Measurements from ENCODE around the gene FAM120B.
"Not testable (repeated sequence)": the region's sequence is repeated elsewhere in the genome, so short reads cannot be mapped to it uniquely, and the experiment has no call there.

The FAM120B gene

GRCh38 chr6:170405311-170405975, 98.9 kb downstream of the FAM120B start:
- Histone ChIP-seq H3K4me1 (ENCODE audit: control insufficient read depth, insufficient read depth, low read length) (peaks cover 10% of the 10 kb centered on the region), H3K4me3 (ENCODE audit: low read depth, low read length) (no peak overlapping the region), H3K9me3 (ENCODE audit: control insufficient read depth, insufficient read depth, low read length) (no peaks in the 10 kb centered on the region), H3K9ac (ENCODE audit: low read depth, low read length) (no peak overlapping the region), H3K36me3 (ENCODE audit: control insufficient read depth, insufficient read depth, low read length) (peaks cover 7% of the 10 kb centered on the region), H3K27me3 (ENCODE audit: control insufficient read depth, insufficient read depth, low read length) (no peaks in the 10 kb centered on the region)

GRCh38 chr6:170407200-170407599, 100.6 kb downstream of the FAM120B start:
- Histone ChIP-seq H3K27me3 (ENCODE audit: control insufficient read depth, insufficient read depth, low read length) (no peaks in the 10 kb centered on the region), H3K4me1 (ENCODE audit: control insufficient read depth, insufficient read depth, low read length) (peaks cover 10% of the 10 kb centered on the region), H3K4me3 (ENCODE audit: low read depth, low read length) (no peak overlapping the region), H3K9ac (ENCODE audit: low read depth, low read length) (no peak overlapping the region), H3K36me3 (ENCODE audit: control insufficient read depth, insufficient read depth, low read length) (no peaks in the 10 kb centered on the region), H3K9me3 (ENCODE audit: control insufficient read depth, insufficient read depth, low read length) (no peaks in the 10 kb centered on the region)

- Histone ChIP-seq H3K9me3 (ENCODE audit: control insufficient read depth, insufficient read depth, low read length) (no peaks in the 10 kb centered on the region), H3K9ac (ENCODE audit: low read depth, low read length) (no peak overlapping the region), H3K27me3 (ENCODE audit: control insufficient read depth, insufficient read depth, low read length) (no peaks in the 10 kb centered on the region), H3K36me3 (ENCODE audit: control insufficient read depth, insufficient read depth, low read length) (no peaks in the 10 kb centered on the region), H3K4me1 (ENCODE audit: control insufficient read depth, insufficient read depth, low read length) (peaks cover 8% of the 10 kb centered on the region), H3K4me3 (ENCODE audit: low read depth, low read length) (no peak overlapping the region)
Observed at GRCh38 chr6:170407932-170408331, 101.4 kb downstream of the FAM120B start.

GRCh38 chr6:170409746-170410145, 103.2 kb downstream of the FAM120B start:
- not testable (repeated sequence) for H3K36me3 ChIP-seq (ENCODE audit: control insufficient read depth, insufficient read depth, low read length); H3K4me3 ChIP-seq (ENCODE audit: low read depth, low read length); H3K9me3 ChIP-seq (ENCODE audit: control insufficient read depth, insufficient read depth, low read length); H3K9ac ChIP-seq (ENCODE audit: low read depth, low read length); H3K27me3 ChIP-seq (ENCODE audit: control insufficient read depth, insufficient read depth, low read length); H3K4me1 ChIP-seq (ENCODE audit: control insufficient read depth, insufficient read depth, low read length)

GRCh38 chr6:170410241-170410640, 103.7 kb downstream of the FAM120B start:
- no peak overlapping the region for H3K9ac ChIP-seq (ENCODE audit: low read depth, low read length)
- H3K4me1 ChIP-seq (ENCODE audit: control insufficient read depth, insufficient read depth, low read length): no peaks in the 10 kb centered on the region
- H3K9me3 ChIP-seq (ENCODE audit: control insufficient read depth, insufficient read depth, low read length): no peaks in the 10 kb centered on the region
- no peaks in the 10 kb centered on the region for H3K36me3 ChIP-seq (ENCODE audit: control insufficient read depth, insufficient read depth, low read length)
- no peak overlapping the region for H3K4me3 ChIP-seq (ENCODE audit: low read depth, low read length)
- no peaks in the 10 kb centered on the region for H3K27me3 ChIP-seq (ENCODE audit: control insufficient read depth, insufficient read depth, low read length)

GRCh38 chr6:170415318-170415717, 108.8 kb downstream of the FAM120B start:
- Histone ChIP-seq H3K4me1 (ENCODE audit: control insufficient read depth, insufficient read depth, low read length) (no peaks in the 10 kb centered on the region), H3K36me3 (ENCODE audit: control insufficient read depth, insufficient read depth, low read length) (no peaks in the 10 kb centered on the region), H3K27me3 (ENCODE audit: control insufficient read depth, insufficient read depth, low read length) (no peaks in the 10 kb centered on the region), H3K9me3 (ENCODE audit: control insufficient read depth, insufficient read depth, low read length) (no peaks in the 10 kb centered on the region), H3K4me3 (ENCODE audit: low read depth, low read length) (no peak overlapping the region), H3K9ac (ENCODE audit: low read depth, low read length) (no peak overlapping the region)

DNA sequence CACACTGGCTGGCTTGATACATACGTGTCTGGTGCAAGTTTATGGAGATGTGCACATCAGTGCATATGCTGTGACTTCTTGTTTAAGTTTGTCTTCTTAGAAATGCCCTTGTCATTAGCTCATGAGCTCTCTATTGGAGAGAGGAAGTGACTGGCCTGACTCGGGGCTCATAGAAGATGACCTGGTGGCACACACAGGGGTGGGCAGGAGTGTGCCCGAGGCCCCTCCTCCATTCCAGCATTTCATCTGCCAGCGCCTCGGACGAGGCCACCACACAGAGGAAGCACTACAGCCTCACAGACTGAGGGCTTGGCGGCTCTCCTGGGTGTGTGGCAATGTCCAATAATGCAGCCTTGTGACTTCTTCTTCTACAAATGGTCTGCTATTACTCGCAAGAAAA, 109.7 kb downstream of the FAM120B start:
- no peak overlapping the region for H3K9ac ChIP-seq (ENCODE audit: low read depth, low read length)
- no peaks in the 10 kb centered on the region for H3K36me3 ChIP-seq (ENCODE audit: control insufficient read depth, insufficient read depth, low read length)
- no peak overlapping the region for H3K4me3 ChIP-seq (ENCODE audit: low read depth, low read length)

GRCh38 chr6:170416959-170417606, 110.5 kb downstream of the FAM120B start:
- no peaks in the 10 kb centered on the region for H3K9me3 ChIP-seq (ENCODE audit: control insufficient read depth, insufficient read depth, low read length)
- H3K9ac ChIP-seq (ENCODE audit: low read depth, low read length): no peak overlapping the region
- H3K4me1 ChIP-seq (ENCODE audit: control insufficient read depth, insufficient read depth, low read length): no peaks in the 10 kb centered on the region
- no peaks in the 10 kb centered on the region for H3K27me3 ChIP-seq (ENCODE audit: control insufficient read depth, insufficient read depth, low read length)
- H3K4me3 ChIP-seq (ENCODE audit: low read depth, low read length): no peak overlapping the region
- H3K36me3 ChIP-seq (ENCODE audit: control insufficient read depth, insufficient read depth, low read length): no peaks in the 10 kb centered on the region

More for the DNA sequence above, 109.7 kb downstream of the FAM120B start:
- no peaks in the 10 kb centered on the region for H3K4me1 ChIP-seq (ENCODE audit: control insufficient read depth, insufficient read depth, low read length)
- H3K9me3 ChIP-seq (ENCODE audit: control insufficient read depth, insufficient read depth, low read length): no peaks in the 10 kb centered on the region
- no peaks in the 10 kb centered on the region for H3K27me3 ChIP-seq (ENCODE audit: control insufficient read depth, insufficient read depth, low read length)

DNA sequence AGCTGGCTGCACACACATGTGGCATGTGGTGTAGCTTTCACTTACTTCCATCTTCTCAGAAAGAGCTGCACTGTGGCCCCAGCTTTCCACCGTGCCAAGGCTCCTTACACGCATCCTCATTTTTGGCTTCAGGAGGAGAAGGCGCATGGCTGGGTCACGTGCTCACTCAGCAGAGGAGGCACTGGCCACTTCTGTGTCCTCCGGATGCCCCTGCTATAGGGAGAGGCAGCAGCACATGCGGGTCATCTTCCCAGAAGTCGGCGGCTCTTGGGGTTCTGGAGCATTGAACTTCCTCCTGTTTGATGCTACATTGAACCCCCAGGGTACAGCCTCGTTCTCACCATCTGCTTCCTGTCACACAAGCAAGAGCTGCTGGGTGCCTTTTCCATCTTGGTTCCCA, 111.3 kb downstream of the FAM120B start:
- H3K9ac ChIP-seq (ENCODE audit: low read depth, low read length): no peak overlapping the region
- no peaks in the 10 kb centered on the region for H3K27me3 ChIP-seq (ENCODE audit: control insufficient read depth, insufficient read depth, low read length)
- H3K4me3 ChIP-seq (ENCODE audit: low read depth, low read length): no peak overlapping the region
- H3K4me1 ChIP-seq (ENCODE audit: control insufficient read depth, insufficient read depth, low read length): no peaks in the 10 kb centered on the region
- no peaks in the 10 kb centered on the region for H3K36me3 ChIP-seq (ENCODE audit: control insufficient read depth, insufficient read depth, low read length)
- H3K9me3 ChIP-seq (ENCODE audit: control insufficient read depth, insufficient read depth, low read length): no peaks in the 10 kb centered on the region

- H3K4me1 ChIP-seq (ENCODE audit: control insufficient read depth, insufficient read depth, low read length): no peaks in the 10 kb centered on the region
Observed at GRCh38 chr6:170420283-170420682, 113.7 kb downstream of the FAM120B start.

GRCh38 chr6:170420791-170421776, 114.5 kb downstream of the FAM120B start:
- no peak overlapping the region for H3K4me3 ChIP-seq (ENCODE audit: low read depth, low read length)
- H3K27me3 ChIP-seq (ENCODE audit: control insufficient read depth, insufficient read depth, low read length): no peaks in the 10 kb centered on the region
- no peaks in the 10 kb centered on the region for H3K36me3 ChIP-seq (ENCODE audit: control insufficient read depth, insufficient read depth, low read length)
- no peaks in the 10 kb centered on the region for H3K9me3 ChIP-seq (ENCODE audit: control insufficient read depth, insufficient read depth, low read length)
- H3K4me1 ChIP-seq (ENCODE audit: control insufficient read depth, insufficient read depth, low read length): no peaks in the 10 kb centered on the region
- no peak overlapping the region for H3K9ac ChIP-seq (ENCODE audit: low read depth, low read length)

More at GRCh38 chr6:170420283-170420682, 113.7 kb downstream of the FAM120B start:
- H3K9ac ChIP-seq (ENCODE audit: low read depth, low read length): no peak overlapping the region
- H3K9me3 ChIP-seq (ENCODE audit: control insufficient read depth, insufficient read depth, low read length): no peaks in the 10 kb centered on the region
- H3K36me3 ChIP-seq (ENCODE audit: control insufficient read depth, insufficient read depth, low read length): no peaks in the 10 kb centered on the region
- H3K4me3 ChIP-seq (ENCODE audit: low read depth, low read length): no peak overlapping the region
- no peaks in the 10 kb centered on the region for H3K27me3 ChIP-seq (ENCODE audit: control insufficient read depth, insufficient read depth, low read length)
